GM06990 (cell line): ENCODE results near the gene WDFY4.

Experiments used
- DNase-seq: peaks from one replicate; pipeline ENCODE4 v3.0.0-alpha.2; 2011; ENCODE audit not compliant: insufficient read length; ENCODE audit errors: extremely low read depth
- H3K27me3 ChIP-seq: replicated peaks from 2 replicates; pipeline ENCODE4 v1.6.0; 2011; ENCODE audit warnings: low read length; ENCODE audit not compliant: control insufficient read depth, insufficient read depth
- H3K36me3 ChIP-seq: 2 replicates; pipeline ENCODE4 v1.5.1; 2011; ENCODE audit warnings: low read length; ENCODE audit not compliant: control insufficient read depth, insufficient read depth
- H3K4me3 ChIP-seq: replicated peaks from 2 replicates; pipeline ENCODE4 v1.5.1; 2011; ENCODE audit warnings: low read depth, mild to moderate bottlenecking, control low read depth, low read length
- CTCF ChIP-seq: IDR thresholded peaks from 2 replicates; pipeline ENCODE4 v1.5.1; 2011; ENCODE audit warnings: low read length, control low read depth, mild to moderate bottlenecking, inconsistent platforms; ENCODE audit not compliant: insufficient read depth, poor library complexity, severe bottlenecking

WDFY4 gene

GRCh38 chr10:48737886-48738285, 53.2 kb downstream of the WDFY4 start:
- Histone ChIP-seq H3K4me3 (no peak overlapping the region), H3K27me3 (no peaks in the 10 kb centered on the region), H3K36me3 (peaks cover 25% of the 10 kb centered on the region)
- no peak for DNase-seq
- no peak for TF ChIP-seq CTCF

GRCh38 chr10:48739170-48739569, 54.5 kb downstream of the WDFY4 start:
- DNase-seq: no peak
- Histone ChIP-seq H3K4me3 (no peak overlapping the region), H3K27me3 (no peaks in the 10 kb centered on the region), H3K36me3 (peaks cover 34% of the 10 kb centered on the region)
- no peak for TF ChIP-seq CTCF

GRCh38 chr10:48740015-48740707, 55.5 kb downstream of the WDFY4 start:
- DNase-seq: no peak
- H3K4me3 ChIP-seq: no peak overlapping the region
- H3K36me3 ChIP-seq: peaks cover 34% of the 10 kb centered on the region
- H3K27me3 ChIP-seq: no peaks in the 10 kb centered on the region
- no peak for TF ChIP-seq CTCF

GRCh38 chr10:48740988-48741387, 56.3 kb downstream of the WDFY4 start:
- H3K27me3 ChIP-seq: no peaks in the 10 kb centered on the region
- peaks cover 33% of the 10 kb centered on the region for H3K36me3 ChIP-seq
- H3K4me3 ChIP-seq: no peak overlapping the region
- no peak for TF ChIP-seq CTCF
- DNase-seq: no peak

GRCh38 chr10:48742891-48743860, 58.5 kb downstream of the WDFY4 start:
- Histone ChIP-seq H3K36me3 (peaks cover 26% of the 10 kb centered on the region), H3K27me3 (no peaks in the 10 kb centered on the region), H3K4me3 (no peak overlapping the region)
- no peak for TF ChIP-seq CTCF
- no peak for DNase-seq
